Measurements from ENCODE around the gene ARSA. TPM values are rescaled to one million over a fixed set of nuclear protein-coding genes. Genes with fewer than 3 reads are reported as not detected.
"Not testable (repeated sequence)": the region's sequence is repeated elsewhere in the genome, so short reads cannot be mapped to it uniquely, and the experiment has no call there.

The ARSA gene
- total RNA-seq, 1 experiment from 2014 or later: 16.4 TPM

DNA sequence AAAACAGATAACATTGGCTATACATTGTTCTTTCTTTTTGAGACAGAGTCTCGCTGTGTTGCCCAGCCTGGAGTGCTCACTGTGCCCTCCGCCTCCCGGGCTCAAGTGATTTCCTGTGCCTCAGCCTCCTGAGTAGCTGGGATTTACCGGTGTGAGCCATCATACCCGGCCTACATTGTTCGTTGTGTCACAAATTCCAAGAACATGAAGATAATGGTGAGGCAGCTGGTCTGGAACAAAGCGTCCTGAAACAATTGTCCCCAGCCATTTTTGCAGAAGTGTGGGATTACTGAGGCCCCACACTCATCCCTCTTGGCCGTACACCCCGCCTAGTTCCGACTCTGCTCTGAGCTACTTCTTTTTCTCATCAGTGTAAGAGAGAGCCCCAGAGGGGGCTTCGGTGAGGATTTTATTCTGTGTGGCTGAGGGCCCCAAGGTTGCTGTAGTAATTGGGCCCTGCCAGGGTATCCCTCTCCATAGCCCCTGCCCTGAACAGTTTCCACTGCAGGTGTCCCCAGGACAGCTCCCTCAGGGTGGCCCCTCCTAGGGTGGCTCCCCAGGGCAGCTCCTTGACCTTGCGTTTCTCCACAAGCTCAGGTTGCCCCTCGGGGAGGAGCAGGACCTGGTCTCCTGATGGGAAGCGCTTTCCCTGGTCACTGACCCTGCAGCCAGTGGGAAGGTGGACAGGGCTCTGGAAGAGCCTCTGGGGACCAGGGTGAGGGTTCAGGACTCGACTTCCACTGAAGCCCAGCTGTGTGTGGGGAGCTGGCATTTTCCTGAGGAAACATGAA lies 13.1 kb upstream of the ARSA start:
- POLR2A ChIA-PET: no interaction called here
- Histone ChIP-seq H3K79me2 (ENCODE audit: insufficient read depth, low read length) (no peaks in the 10 kb centered on the region), H3K4me1 (ENCODE audit: control insufficient read depth in 1 of 2, insufficient read depth in 2 of 2, low read length in 2 of 2) (no peaks in the 10 kb centered on the region), H3K36me3 (ENCODE audit: control insufficient read depth in 1 of 2, insufficient read depth in 2 of 2, low read length in 2 of 2) (no peaks in the 10 kb centered on the region), H3K4me2 (ENCODE audit: low read length) (no peak overlapping the region), H3K27ac (ENCODE audit: low read depth, low read length) (no peak overlapping the region), H3K9ac (ENCODE audit: low read length) (no peak overlapping the region), H2AFZ (ENCODE audit: low read depth, low read length, poor library complexity, severe bottlenecking) (no peak overlapping the region), H3K27me3 (ENCODE audit: insufficient read depth, low read length) (peaks cover 28% of the 10 kb centered on the region), H4K20me1 (ENCODE audit: insufficient read depth) (no peaks in the 10 kb centered on the region), H3K9me2 (ENCODE audit: insufficient read depth) (no peaks in the 10 kb centered on the region), H3K4me3 (replicated peaks in 1 of 2; ENCODE audit: low read depth in 1 of 2, low read length in 2 of 2) (no peak overlapping the region), H3K9me3 (ENCODE audit: control insufficient read depth in 1 of 2, insufficient read depth in 1 of 2, low read depth in 1 of 2, low read length in 2 of 2) (no peaks in the 10 kb centered on the region)
- no TSS peak for BruUV-seq (replicated peaks)
- intact Hi-C loops (cut with micrococcal nuclease): no loop called here
- CTCF ChIA-PET: interaction anchor here (1.0 kb wide), 2 partner anchors 13 to 53 kb away, joined by 3 read pairs; partner anchors contain the start of gene ARSA
- no peak for ATAC-seq
- no peak for DNase-seq (ENCODE audit: low read depth, low spot score)
- RAD21 ChIA-PET (ENCODE audit: low non-redundant PET in 1 of 2, low total read pairs in 2 of 2, uncharacterized antibody in 2 of 2, unreplicated experiment in 2 of 2): no interaction called here
- no peak for TF ChIP-seq YY1 (IDR thresholded peaks at IDR 0.05; ENCODE audit: extremely low read depth, insufficient replicate concordance, low read depth, low read length)

DNA sequence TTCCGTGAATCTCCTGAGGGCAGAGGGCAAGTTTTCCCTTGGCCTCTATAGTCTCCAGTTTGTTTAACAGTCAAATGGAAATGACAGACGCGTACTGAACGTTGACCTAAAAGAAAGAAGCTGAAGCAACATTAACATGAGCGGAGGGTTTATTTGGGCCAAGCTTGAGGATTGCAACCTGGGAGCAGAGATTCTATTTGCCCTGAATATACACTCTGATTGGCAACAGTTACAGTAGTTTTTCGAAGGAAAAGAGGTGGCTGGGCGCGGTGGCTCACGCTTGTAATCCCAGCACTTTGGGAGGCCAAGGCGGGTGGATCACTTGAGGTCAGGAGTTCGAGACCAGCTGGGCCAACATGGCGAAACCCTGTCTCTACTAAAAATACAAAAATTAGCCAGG lies 12.3 kb upstream of the ARSA start:
- POLR2A ChIA-PET; H3K79me2 ChIP-seq (ENCODE audit: insufficient read depth, low read length); H3K4me2 ChIP-seq (ENCODE audit: low read length); BruUV-seq (replicated peaks); H3K4me1 ChIP-seq (ENCODE audit: control insufficient read depth in 1 of 2, insufficient read depth in 2 of 2, low read length in 2 of 2); H2AFZ ChIP-seq (ENCODE audit: low read depth, low read length, poor library complexity, severe bottlenecking); H3K4me3 ChIP-seq (replicated peaks in 1 of 2; ENCODE audit: low read depth in 1 of 2, low read length in 2 of 2); ATAC-seq; H4K20me1 ChIP-seq (ENCODE audit: insufficient read depth); H3K27ac ChIP-seq (ENCODE audit: low read depth, low read length); intact Hi-C loops (cut with micrococcal nuclease); H3K9me3 ChIP-seq (ENCODE audit: control insufficient read depth in 1 of 2, insufficient read depth in 1 of 2, low read depth in 1 of 2, low read length in 2 of 2); DNase-seq (ENCODE audit: low read depth, low spot score); CTCF ChIA-PET; RAD21 ChIA-PET (ENCODE audit: low non-redundant PET in 1 of 2, low total read pairs in 2 of 2, uncharacterized antibody in 2 of 2, unreplicated experiment in 2 of 2); H3K36me3 ChIP-seq (ENCODE audit: control insufficient read depth in 1 of 2, insufficient read depth in 2 of 2, low read length in 2 of 2); H3K9ac ChIP-seq (ENCODE audit: low read length); H3K9me2 ChIP-seq (ENCODE audit: insufficient read depth): not testable (repeated sequence)
- peaks cover 21% of the 10 kb centered on the region for H3K27me3 ChIP-seq (ENCODE audit: insufficient read depth, low read length)
